ENCODE data around the gene HTD2. TPM values are rescaled to one million over a fixed set of nuclear protein-coding genes. Genes with fewer than 3 reads are reported as not detected.

The HTD2 gene
- total RNA-seq, 1 experiment from 2014 or later, result 7.9 TPM

DNA sequence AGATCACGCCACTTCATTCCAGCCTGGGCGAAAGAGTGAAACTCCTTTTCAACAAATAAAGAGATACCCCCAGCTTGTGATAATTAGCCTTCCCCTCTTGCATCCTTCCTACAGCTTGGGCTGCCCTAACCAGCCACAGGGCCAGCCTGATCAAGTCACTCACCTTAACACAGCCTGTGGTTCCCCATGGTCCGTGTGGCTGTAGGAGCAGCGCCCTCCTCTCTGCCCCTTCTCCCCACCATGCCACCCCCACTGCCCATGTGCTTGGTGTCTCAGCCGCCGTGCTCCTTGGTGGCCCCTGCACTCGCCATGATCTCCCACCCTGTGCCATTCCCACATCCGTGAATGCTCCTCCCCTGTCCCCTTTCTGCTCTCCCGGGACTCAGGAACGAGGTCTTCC lies 13.5 kb upstream of the HTD2 start:
- DNase-seq (ENCODE audit: low read depth, low spot score) (no peak), ATAC-seq (no peak)
- POLR2A ChIA-PET, result no interaction called here
- TF ChIP-seq, protein P1, sequence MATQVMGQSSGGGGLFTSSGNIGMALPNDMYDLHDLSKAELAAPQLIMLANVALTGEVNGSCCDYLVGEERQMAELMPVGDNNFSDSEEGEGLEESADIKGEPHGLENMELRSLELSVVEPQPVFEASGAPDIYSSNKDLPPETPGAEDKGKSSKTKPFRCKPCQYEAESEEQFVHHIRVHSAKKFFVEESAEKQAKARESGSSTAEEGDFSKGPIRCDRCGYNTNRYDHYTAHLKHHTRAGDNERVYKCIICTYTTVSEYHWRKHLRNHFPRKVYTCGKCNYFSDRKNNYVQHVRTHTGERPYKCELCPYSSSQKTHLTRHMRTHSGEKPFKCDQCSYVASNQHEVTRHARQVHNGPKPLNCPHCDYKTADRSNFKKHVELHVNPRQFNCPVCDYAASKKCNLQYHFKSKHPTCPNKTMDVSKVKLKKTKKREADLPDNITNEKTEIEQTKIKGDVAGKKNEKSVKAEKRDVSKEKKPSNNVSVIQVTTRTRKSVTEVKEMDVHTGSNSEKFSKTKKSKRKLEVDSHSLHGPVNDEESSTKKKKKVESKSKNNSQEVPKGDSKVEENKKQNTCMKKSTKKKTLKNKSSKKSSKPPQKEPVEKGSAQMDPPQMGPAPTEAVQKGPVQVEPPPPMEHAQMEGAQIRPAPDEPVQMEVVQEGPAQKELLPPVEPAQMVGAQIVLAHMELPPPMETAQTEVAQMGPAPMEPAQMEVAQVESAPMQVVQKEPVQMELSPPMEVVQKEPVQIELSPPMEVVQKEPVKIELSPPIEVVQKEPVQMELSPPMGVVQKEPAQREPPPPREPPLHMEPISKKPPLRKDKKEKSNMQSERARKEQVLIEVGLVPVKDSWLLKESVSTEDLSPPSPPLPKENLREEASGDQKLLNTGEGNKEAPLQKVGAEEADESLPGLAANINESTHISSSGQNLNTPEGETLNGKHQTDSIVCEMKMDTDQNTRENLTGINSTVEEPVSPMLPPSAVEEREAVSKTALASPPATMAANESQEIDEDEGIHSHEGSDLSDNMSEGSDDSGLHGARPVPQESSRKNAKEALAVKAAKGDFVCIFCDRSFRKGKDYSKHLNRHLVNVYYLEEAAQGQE (IDR thresholded peaks at IDR 0.05; ENCODE audit: insufficient read depth in 1 of 2, low read depth in 2 of 2, low read length in 1 of 2), result no peak
- no peak for TF ChIP-seq POLR2AphosphoS5 (IDR thresholded peaks at IDR 0.05; ENCODE audit: low read depth, low read length)
- TF ChIP-seq, protein P2, sequence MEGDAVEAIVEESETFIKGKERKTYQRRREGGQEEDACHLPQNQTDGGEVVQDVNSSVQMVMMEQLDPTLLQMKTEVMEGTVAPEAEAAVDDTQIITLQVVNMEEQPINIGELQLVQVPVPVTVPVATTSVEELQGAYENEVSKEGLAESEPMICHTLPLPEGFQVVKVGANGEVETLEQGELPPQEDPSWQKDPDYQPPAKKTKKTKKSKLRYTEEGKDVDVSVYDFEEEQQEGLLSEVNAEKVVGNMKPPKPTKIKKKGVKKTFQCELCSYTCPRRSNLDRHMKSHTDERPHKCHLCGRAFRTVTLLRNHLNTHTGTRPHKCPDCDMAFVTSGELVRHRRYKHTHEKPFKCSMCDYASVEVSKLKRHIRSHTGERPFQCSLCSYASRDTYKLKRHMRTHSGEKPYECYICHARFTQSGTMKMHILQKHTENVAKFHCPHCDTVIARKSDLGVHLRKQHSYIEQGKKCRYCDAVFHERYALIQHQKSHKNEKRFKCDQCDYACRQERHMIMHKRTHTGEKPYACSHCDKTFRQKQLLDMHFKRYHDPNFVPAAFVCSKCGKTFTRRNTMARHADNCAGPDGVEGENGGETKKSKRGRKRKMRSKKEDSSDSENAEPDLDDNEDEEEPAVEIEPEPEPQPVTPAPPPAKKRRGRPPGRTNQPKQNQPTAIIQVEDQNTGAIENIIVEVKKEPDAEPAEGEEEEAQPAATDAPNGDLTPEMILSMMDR (IDR thresholded peaks at IDR 0.05), result no peak
- TF ChIP-seq TCF7L2 (IDR thresholded peaks at IDR 0.05; ENCODE audit: low read depth, low read length), result no peak
- Histone ChIP-seq H3K27ac (ENCODE audit: low read length) (no peak overlapping the region), H3K4me1 (ENCODE audit: control insufficient read depth, insufficient read depth, low read length) (no peaks in the 10 kb centered on the region), H3K36me3 (ENCODE audit: control insufficient read depth, insufficient read depth, low read length) (no peaks in the 10 kb centered on the region), H3K4me3 (ENCODE audit: low read depth in 2 of 2, low read length in 2 of 2) (no peak overlapping the region), H3K9me3 (ENCODE audit: control insufficient read depth, insufficient read depth, low read depth, low read length) (no peaks in the 10 kb centered on the region), H3K27me3 (ENCODE audit: control insufficient read depth, insufficient read depth, low read length) (no peaks in the 10 kb centered on the region)
- in situ Hi-C loops (cut with HindIII; ENCODE audit: low pct_unique_long_range_greater_than_20kb, low sequenced_read_pairs), result no loop called here
- intact Hi-C loops (cut with micrococcal nuclease; ENCODE audit: unreplicated experiment), result no loop called here
- CTCF ChIA-PET, result no interaction called here
- no TSS peak for BruUV-seq (replicated peaks)

DNA sequence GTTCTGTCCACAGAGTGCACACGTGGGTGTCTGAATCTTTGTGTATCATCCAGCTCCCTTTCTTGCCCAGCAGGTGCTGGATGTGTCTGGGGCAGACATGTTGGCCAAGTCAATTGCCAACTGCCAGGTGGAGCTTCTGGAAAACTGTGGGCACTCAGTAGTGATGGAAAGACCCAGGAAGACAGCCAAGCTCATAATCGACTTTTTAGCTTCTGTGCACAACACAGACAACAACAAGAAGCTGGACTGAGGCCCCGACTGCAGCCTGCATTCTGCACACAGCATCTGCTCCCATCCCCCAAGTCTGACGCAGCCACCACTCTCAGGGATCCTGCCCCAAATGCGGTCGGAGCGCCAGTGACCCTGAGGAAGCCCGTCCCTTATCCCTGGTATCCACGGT lies 12.8 kb upstream of the HTD2 start:
- Histone ChIP-seq H3K36me3 (ENCODE audit: control insufficient read depth, insufficient read depth, low read length) (no peaks in the 10 kb centered on the region), H3K27me3 (ENCODE audit: control insufficient read depth, insufficient read depth, low read length) (no peaks in the 10 kb centered on the region), H3K27ac (ENCODE audit: low read length) (no peak overlapping the region), H3K4me1 (ENCODE audit: control insufficient read depth, insufficient read depth, low read length) (no peaks in the 10 kb centered on the region), H3K4me3 (ENCODE audit: low read depth in 2 of 2, low read length in 2 of 2) (no peak overlapping the region), H3K9me3 (ENCODE audit: control insufficient read depth, insufficient read depth, low read depth, low read length) (no peaks in the 10 kb centered on the region)
- DNase-seq (ENCODE audit: low read depth, low spot score), result no peak
- TF ChIP-seq POLR2AphosphoS5 (IDR thresholded peaks at IDR 0.05; ENCODE audit: low read depth, low read length) (no peak), TCF7L2 (IDR thresholded peaks at IDR 0.05; ENCODE audit: low read depth, low read length) (no peak), SIN3A (IDR thresholded peaks at IDR 0.05; ENCODE audit: borderline replicate concordance, insufficient read depth, low read depth, low read length) (no peak)
- TF ChIP-seq, protein P2 (IDR thresholded peaks at IDR 0.05), result no peak
- TF ChIP-seq, protein P1 (IDR thresholded peaks at IDR 0.05; ENCODE audit: insufficient read depth in 1 of 2, low read depth in 2 of 2, low read length in 1 of 2), result no peak
- ChIA-PET POLR2A (no interaction called here), CTCF (no interaction called here)
- no TSS peak for BruUV-seq (replicated peaks)
- in situ Hi-C loops (cut with HindIII; ENCODE audit: low pct_unique_long_range_greater_than_20kb, low sequenced_read_pairs) (no loop called here), intact Hi-C loops (cut with micrococcal nuclease; ENCODE audit: unreplicated experiment) (no loop called here)
- ATAC-seq, result no peak

All from Panc1 (cell line).